Measurements from ENCODE around the gene CAPN15. TPM values are rescaled to one million over a fixed set of nuclear protein-coding genes. Genes with fewer than 3 reads are reported as not detected.

The CAPN15 gene
- total and polyA plus RNA-seq, 9 of the 15 experiments (the other 6 are each of a cell fraction or from before 2014, with no cell fraction given), result 0.62 to 111 (median 14.2) TPM

DNA sequence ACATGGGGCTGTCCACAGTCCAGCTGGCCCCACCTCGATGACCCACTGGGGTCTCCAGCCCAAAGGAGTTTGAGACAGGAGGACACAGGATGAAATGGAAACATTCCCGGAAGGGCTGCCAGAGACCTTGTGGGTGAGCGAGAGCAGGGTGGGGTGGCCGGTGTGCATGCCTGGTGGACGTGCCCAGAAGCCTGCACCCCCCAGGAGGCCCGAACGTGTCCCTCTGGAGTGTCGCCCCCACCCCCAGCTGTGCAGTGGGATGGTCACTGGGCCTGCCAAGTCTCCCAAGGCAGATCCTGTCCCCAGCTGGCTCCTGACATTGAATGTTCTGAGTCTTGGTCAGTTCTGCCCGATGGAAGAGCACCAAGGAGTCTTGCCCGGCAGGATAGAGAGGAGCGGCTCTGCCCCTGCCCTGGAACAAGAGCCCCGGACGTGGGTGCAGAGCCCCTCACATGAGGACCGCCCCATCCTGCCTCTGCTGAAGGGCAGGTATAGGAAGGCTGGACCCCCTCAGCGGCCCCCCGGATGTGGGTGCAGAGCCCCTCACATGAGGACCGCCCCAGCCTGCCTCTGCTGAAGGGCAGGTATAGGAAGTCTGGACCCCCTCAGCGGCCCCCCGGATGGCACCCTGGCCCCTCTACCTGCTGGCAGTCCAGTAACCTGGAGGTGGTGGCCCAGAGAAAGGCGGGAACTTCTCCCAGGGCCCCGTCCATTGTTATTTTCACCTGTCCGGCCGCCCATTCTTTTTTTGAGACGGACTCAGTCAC lies 3.1 kb upstream of the CAPN15 start:
- Histone ChIP-seq H3K27ac (ENCODE audit: extremely low read depth, low read depth, low read length) (no peak overlapping the region), H2AFZ (ENCODE audit: low read depth, low read length) (no peak overlapping the region), H3K27me3 (ENCODE audit: control insufficient read depth in 2 of 2, insufficient read depth in 2 of 2, low read length in 2 of 2) (no peaks in the 10 kb centered on the region), H3K4me1 (replicated peaks in 1 of 2; ENCODE audit: control insufficient read depth in 2 of 2, insufficient read depth in 2 of 2, low read length in 2 of 2) (peaks cover 26 to 84% of the 10 kb centered on the region in 2 experiments), H3K79me2 (ENCODE audit: control insufficient read depth, insufficient read depth, low read length) (peaks cover 46% of the 10 kb centered on the region), H3K4me2 (ENCODE audit: insufficient read depth, low read length) (no peak overlapping the region), H3K9ac (ENCODE audit: insufficient read depth in 1 of 2, low read depth in 2 of 2, low read length in 2 of 2) (peak overlapping the region in 1 of 2 experiments; percentile 50; a peak in 2 of 4 replicates), H3K9me3 (replicated peaks; ENCODE audit: control insufficient read depth, insufficient read depth, low read depth, low read length) (no peaks in the 10 kb centered on the region), H3K4me3 (no peak overlapping the region), H4K20me1 (replicated peaks; ENCODE audit: control insufficient read depth, insufficient read depth, low read length) (peaks cover 3% of the 10 kb centered on the region; the same call in 1 of the 2 replicates), H3K9me1 (ENCODE audit: control insufficient read depth, insufficient read depth, low read length) (peaks cover 6% of the 10 kb centered on the region), H3K36me3 (ENCODE audit: control insufficient read depth, insufficient read depth, low read length) (peaks cover 16% of the 10 kb centered on the region; the same call in 2 of the 3 replicates)
- ChIA-PET POLR2A (interaction anchor here (1.0 kb wide), 1 partner anchor 14 kb away, joined by 3 read pairs; no protein-coding TSS in a partner anchor), CTCF (ENCODE audit: low intra/inter-chr PET ratio) (no interaction called here)
- BruUV-seq (replicated peaks), result no TSS peak
- 91% methylated on average over 21 of the region's 24 CpGs for WGBS (ENCODE audit: insufficient coverage, low coverage, missing lambda C conversion rate)
- DNase-seq (ENCODE audit: extremely low read depth in 1 of 4, low spot score in 3 of 4) (no peak), FAIRE-seq (no peak), ATAC-seq (no peak)
- TF ChIP-seq SPI1 (IDR thresholded peaks at IDR 0.05; ENCODE audit: borderline replicate concordance, low read depth, low read length) (no peak), MYNN (IDR thresholded peaks at IDR 0.05) (0 out of 2 replicates have a peak, but pooled peaks have one; percentile 6), MYNN (CRISPR knock-in tag; IDR thresholded peaks at IDR 0.05) (no peak), POLR2G (IDR thresholded peaks at IDR 0.05; ENCODE audit: low read depth, low read length) (peak; percentile 46; the same call in 1 of the 2 replicates), AFF4 (CRISPR knock-in tag; IDR thresholded peaks at IDR 0.05) (no peak), ZKSCAN1 (IDR thresholded peaks at IDR 0.05; ENCODE audit: low read depth, low read length) (no peak), HDAC2 (IDR thresholded peaks at IDR 0.05) (no peak), RHOXF2B (CRISPR knock-in tag; conservative IDR thresholded peaks at IDR 0.05) (no peak), RBFOX2 (IDR thresholded peaks at IDR 0.05; ENCODE audit: low read depth, low read length) (peak; percentile 34; the same call in 1 of the 2 replicates), PKNOX1 (IDR thresholded peaks at IDR 0.05) (no peak), TAF15 (IDR thresholded peaks at IDR 0.05; ENCODE audit: low read depth, low read length) (no peak), ZNF589 (CRISPR knock-in tag; IDR thresholded peaks at IDR 0.05; ENCODE audit: low read depth) (no peak), POLR2H (tag; IDR thresholded peaks at IDR 0.05; ENCODE audit: low read depth) (no peak), ZNF217 (CRISPR knock-in tag; IDR thresholded peaks at IDR 0.05) (no peak), PHB2 (IDR thresholded peaks at IDR 0.05; ENCODE audit: low read depth) (no peak), ZNF232 (CRISPR knock-in tag; IDR thresholded peaks at IDR 0.05) (no peak)
- intact Hi-C loops (cut with micrococcal nuclease) (loop anchor here (5.0 kb wide), 1 partner anchor 43 kb away; the partner anchor contains the start of genes NHLRC4 and PIGQ), in situ Hi-C loops (cut with MboI) (no loop called here)

All from K562 (cell line).